Neutrophil (primary cell): ENCODE results near the gene TPBGL.

Experiments used
- H3K27ac ChIP-seq: fragments of 200-600 bp; sonication (generic); 2 replicates; pipeline ENCODE4 v1.5.1; 2016; ENCODE audit warnings: mild to moderate bottlenecking, moderate library complexity
- H3K27me3 ChIP-seq: fragments of 200-600 bp; sonication (generic); 2 replicates; pipeline ENCODE4 v1.6.0; 2016; ENCODE audit warnings: mild to moderate bottlenecking
- H3K36me3 ChIP-seq: fragments of 200-600 bp; sonication (generic); 2 replicates; pipeline ENCODE4 v1.5.1; 2017
- H3K4me1 ChIP-seq, 2 experiments: fragments of 200-600 bp in 1 of 2; sonication (generic) in 1 of 2; 1 replicate in 1 of 2; 2 replicates in 1 of 2; pipeline versions ENCODE4 v1.5.1 to v1.6.1; 2013 to 2016; ENCODE audit warnings: low read depth in 1 of 2, low read length in 1 of 2, mild to moderate bottlenecking in 1 of 2, moderate library complexity in 1 of 2; ENCODE audit not compliant: control insufficient read depth in 1 of 2, insufficient read depth in 1 of 2
- H3K4me3 ChIP-seq, 2 experiments: fragments of 200-600 bp in 1 of 2; sonication (generic) in 1 of 2; 1 replicate in 1 of 2; 2 replicates in 1 of 2; pipeline ENCODE4 v1.5.1; 2013 to 2016; ENCODE audit warnings: low read depth in 1 of 2, low read length in 1 of 2, mild to moderate bottlenecking in 1 of 2, moderate library complexity in 1 of 2
- H3K9me3 ChIP-seq: fragments of 200-600 bp; sonication (generic); 2 replicates; pipeline ENCODE4 v1.5.1; 2016
- CTCF ChIP-seq: fragments of 200-600 bp; sonication (generic); IDR thresholded peaks from 2 replicates; pipeline ENCODE4 v1.5.1; 2016; ENCODE audit warnings: antibody characterized with exemption

TPBGL gene

DNA sequence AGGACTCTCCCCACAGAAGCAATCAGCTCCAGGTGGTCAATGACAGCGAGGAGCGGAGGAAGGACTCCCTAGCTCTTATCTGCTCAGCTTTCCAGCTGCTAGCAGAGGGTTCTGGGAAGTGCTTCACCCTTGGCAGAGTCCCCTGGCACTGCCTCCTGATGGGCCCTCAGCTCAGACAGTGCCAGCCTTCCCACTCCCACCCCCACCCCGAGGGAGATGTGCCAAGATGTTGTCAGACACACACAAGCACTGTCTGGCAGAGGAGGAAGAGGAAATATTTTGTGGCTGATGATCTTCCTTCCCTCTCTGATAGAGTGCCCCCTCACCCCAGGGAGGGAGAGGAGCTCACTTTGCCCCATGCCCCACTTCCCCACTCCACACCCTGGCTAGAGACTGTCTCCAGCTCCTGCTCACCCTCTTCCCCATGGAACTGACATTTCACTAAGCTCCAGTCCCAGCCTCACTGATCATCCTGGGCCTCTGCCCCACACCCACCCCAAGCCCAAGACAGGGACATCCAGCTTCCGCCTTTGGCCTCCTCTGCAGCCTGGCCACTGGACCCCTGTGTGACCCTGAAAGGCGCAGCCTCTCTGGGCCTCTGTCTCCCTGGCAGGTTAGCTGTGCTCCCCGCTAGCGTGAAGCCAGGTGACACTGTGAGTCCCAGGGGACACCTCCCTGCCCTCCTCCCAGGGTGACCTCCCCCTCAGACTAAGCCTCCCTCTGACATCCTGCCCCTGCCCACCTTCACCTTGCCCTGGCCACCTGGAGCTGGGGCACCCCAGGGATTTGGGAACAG is 45.2 kb upstream of the TPBGL start:
- no peak overlapping the region for H3K4me3 ChIP-seq
- H3K27ac ChIP-seq = no peak overlapping the region
- no peaks in the 10 kb centered on the region for H3K36me3 ChIP-seq
- no peaks in the 10 kb centered on the region for H3K4me1 ChIP-seq
- H3K9me3 ChIP-seq = no peaks in the 10 kb centered on the region
- no peak for TF ChIP-seq CTCF
- H3K27me3 ChIP-seq = peaks cover 49% of the 10 kb centered on the region

DNA sequence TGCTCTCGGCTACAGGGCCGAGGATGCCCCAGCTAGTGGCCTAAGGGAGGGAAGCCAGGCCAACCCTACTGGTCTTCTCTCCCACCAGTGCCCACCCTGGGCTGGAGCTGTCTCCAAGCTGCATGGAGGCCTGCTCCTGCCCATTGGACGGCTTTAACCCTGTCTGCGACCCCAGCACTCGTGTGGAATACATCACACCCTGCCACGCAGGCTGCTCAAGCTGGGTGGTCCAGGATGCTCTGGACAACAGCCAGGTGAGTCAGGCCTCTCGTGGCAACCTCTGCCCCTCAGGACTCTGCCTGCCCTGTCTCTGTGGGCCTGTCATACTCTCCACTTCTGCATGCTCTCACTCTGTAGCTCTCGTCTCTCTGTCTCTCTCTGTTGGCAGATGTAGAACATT is 44.1 kb upstream of the TPBGL start:
- no peaks in the 10 kb centered on the region for H3K36me3 ChIP-seq
- no peaks in the 10 kb centered on the region for H3K4me1 ChIP-seq
- H3K27me3 ChIP-seq = peaks cover 49% of the 10 kb centered on the region
- TF ChIP-seq CTCF = no peak
- H3K27ac ChIP-seq = no peak overlapping the region
- H3K9me3 ChIP-seq = no peaks in the 10 kb centered on the region
- no peak overlapping the region for H3K4me3 ChIP-seq

DNA sequence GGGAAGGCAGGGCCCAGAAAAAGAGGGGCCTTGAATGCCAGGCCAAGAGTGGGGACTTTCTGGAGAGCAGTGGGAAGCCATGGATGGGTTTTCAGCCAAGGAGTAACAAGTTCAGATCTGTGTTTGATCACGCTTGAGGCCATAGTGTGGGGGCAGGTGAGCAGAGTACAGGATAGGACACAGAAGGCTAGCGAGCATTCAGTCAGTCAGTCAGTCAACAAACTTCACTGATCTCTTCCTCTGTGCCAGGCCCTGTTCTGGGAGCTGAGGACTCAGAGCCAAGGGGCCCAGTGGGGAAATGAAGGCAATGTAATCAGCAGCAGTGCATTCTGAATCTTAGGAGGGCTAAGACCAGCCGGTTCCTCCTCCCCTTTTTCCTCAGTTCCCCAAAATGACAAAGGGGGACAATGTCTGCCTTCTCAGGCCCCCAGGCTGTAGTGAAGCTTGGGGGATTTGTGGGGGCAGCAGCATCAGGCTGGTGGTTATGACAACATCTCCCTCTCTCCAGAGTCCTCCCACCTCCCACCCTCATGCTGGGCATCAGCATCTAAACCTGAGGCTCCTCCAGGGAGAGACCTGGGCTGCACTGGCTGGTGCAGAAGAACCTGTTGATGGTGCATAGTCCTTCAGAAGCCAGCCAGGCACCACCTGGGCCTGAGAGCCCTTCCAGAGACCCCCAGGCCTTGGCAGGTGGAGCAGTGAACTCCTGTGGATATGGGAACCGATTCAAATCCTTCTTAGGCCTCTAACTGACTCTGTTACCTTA is 42.9 kb upstream of the TPBGL start:
- no peak for TF ChIP-seq CTCF
- Histone ChIP-seq H3K4me1 (no peaks in the 10 kb centered on the region), H3K27me3 (peaks cover 47% of the 10 kb centered on the region), H3K36me3 (no peaks in the 10 kb centered on the region), H3K9me3 (no peaks in the 10 kb centered on the region), H3K27ac (no peak overlapping the region), H3K4me3 (no peak overlapping the region)

- no peak overlapping the region for H3K27ac ChIP-seq
- TF ChIP-seq CTCF = no peak
- no peaks in the 10 kb centered on the region for H3K4me1 ChIP-seq
- H3K36me3 ChIP-seq = no peaks in the 10 kb centered on the region
- peaks cover 40% of the 10 kb centered on the region for H3K27me3 ChIP-seq
- no peak overlapping the region for H3K4me3 ChIP-seq
- H3K9me3 ChIP-seq = no peaks in the 10 kb centered on the region
Observed at GRCh38 chr11:75198278-75198973, 42.1 kb upstream of the TPBGL start.

DNA sequence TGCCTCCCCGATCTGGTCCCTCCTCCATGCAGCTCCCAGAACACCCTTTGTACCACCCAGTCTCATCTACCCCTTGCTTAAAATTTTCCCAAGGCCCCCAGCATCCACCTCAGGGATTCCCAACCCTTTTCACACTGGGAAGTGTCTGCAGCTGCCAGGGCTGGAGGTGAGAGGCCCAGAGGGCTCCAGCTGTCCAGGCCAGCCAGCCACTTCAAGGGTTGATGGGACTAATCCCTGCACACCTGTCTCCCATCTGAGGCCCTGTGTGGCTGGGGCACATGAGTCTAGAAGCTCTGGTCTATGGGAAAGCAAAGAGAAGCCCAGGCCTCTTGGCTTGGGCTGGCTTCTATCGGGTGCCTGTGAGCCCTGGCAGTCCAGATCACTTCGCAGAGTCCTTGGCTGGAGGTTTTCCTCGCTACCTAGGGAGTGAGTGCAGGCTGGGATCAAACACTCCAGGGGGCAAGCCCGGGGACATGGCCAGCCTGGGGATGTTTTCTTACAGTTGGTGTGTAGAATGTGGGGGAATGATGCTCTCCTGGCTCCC is 41.1 kb upstream of the TPBGL start:
- no peaks in the 10 kb centered on the region for H3K4me1 ChIP-seq
- no peak overlapping the region for H3K27ac ChIP-seq
- H3K9me3 ChIP-seq = no peaks in the 10 kb centered on the region
- no peak for TF ChIP-seq CTCF
- no peak overlapping the region for H3K4me3 ChIP-seq
- H3K36me3 ChIP-seq = no peaks in the 10 kb centered on the region
- peaks cover 34% of the 10 kb centered on the region for H3K27me3 ChIP-seq
